Activated T-cell treated with anti-CD3 and anti-CD28 coated beads, Interleukin-2, amount 50 U/mL, for 24 hours (primary cell): ENCODE results near the gene CLDN4.
"Not testable (repeated sequence)": the region's sequence is repeated elsewhere in the genome, so short reads cannot be mapped to it uniquely, and the experiment has no call there.

Source experiments
- DNase-seq: peaks from one replicate; pipeline ENCODE4 v3.0.0-alpha.2; 2020
- H3K27ac Mint-ChIP-seq: 2 replicates; pipeline ENCODE4 v1.8.0; 2020; ENCODE audit warnings: mild to moderate bottlenecking, mixed read lengths
- H3K27me3 Mint-ChIP-seq: 2 replicates; pipeline ENCODE4 v1.8.0; 2020; ENCODE audit warnings: mixed read lengths
- H3K36me3 Mint-ChIP-seq: 2 replicates; pipeline ENCODE4 v1.8.0; 2020; ENCODE audit warnings: low read depth, mixed read lengths
- H3K4me1 Mint-ChIP-seq: 2 replicates; pipeline ENCODE4 v1.8.0; 2020; ENCODE audit warnings: low read depth, mixed read lengths
- H3K4me3 Mint-ChIP-seq: 2 replicates; pipeline ENCODE4 v1.8.0; 2020; ENCODE audit warnings: mild to moderate bottlenecking, moderate library complexity, mixed read lengths
- H3K9me3 Mint-ChIP-seq: 2 replicates; pipeline ENCODE4 v1.8.0; 2020; ENCODE audit warnings: mixed read lengths

CLDN4 gene

DNA sequence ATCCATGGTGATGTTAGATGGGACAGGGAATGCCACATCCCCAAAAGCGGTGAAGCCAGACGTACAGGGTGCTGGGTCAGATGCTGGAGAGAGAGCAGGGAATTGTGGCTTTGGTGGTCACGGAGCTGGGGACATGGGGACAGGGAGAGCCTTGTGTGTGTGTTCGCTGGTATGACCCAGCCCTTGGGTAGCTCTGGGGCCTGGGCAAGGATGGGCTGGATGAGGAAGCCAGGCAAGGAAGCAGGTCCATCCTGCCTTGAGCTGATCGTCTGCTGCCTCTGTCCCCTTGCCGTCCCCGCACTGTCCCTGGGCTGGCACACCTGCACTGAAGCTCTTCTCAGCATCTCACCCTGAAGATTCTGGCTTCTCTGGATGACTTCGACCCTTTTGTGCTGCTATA, 15.4 kb upstream of the CLDN4 start:
- Mint-ChIP-seq H3K4me1 (no peaks in the 10 kb centered on the region), H3K27me3 (peaks cover 21% of the 10 kb centered on the region), H3K27ac (no peak overlapping the region), H3K4me3 (no peak overlapping the region), H3K36me3 (no peaks in the 10 kb centered on the region), H3K9me3 (peaks cover 2% of the 10 kb centered on the region)
- DNase-seq: no peak

DNA sequence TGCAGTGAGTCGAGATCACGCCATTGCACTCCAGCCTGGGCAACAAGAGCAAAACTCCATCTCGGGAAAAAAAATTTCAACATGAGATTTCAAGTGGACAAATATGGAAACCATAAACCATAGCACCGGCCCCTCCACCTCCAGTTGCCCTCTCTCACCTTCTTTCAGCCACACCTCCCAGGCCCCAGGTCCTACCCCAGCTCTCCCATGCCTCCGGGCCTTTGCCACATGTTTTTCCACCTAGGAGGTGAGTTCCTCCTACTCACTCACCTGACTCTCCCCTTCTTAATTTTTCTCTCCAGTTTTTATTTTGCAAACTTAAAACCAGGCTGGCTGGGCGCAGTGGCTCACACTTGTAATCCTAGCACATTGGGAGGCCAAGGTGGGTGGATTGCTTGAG, 13.7 kb upstream of the CLDN4 start:
- no peak for DNase-seq
- Mint-ChIP-seq H3K36me3 (no peaks in the 10 kb centered on the region), H3K4me3 (no peak overlapping the region), H3K9me3 (peaks cover 2% of the 10 kb centered on the region), H3K27ac (no peak overlapping the region), H3K27me3 (peaks cover 20% of the 10 kb centered on the region), H3K4me1 (no peaks in the 10 kb centered on the region)

DNA sequence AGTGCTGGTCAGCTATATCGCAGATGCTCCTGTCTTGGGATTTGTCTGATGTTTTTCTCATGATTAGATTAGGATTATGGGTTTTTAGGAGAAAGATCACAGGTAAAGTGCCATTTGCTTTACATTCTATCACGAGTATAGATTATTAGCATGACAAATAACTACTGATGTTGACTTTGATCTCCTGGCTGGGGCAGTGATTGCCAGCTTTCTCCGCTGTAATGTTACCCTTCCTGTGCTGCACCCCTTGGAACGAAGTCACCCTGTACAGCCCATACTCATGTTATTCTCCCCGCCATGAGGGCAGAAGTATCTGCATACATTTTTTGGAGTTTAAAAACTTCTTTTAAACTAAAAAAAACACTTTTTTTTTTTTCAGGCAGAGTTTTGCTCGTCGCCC, 10.8 kb upstream of the CLDN4 start:
- Mint-ChIP-seq H3K27ac (no peak overlapping the region), H3K4me1 (peaks cover 6% of the 10 kb centered on the region), H3K9me3 (no peaks in the 10 kb centered on the region), H3K36me3 (no peaks in the 10 kb centered on the region), H3K4me3 (no peak overlapping the region), H3K27me3 (peaks cover 10% of the 10 kb centered on the region)
- no peak for DNase-seq

DNA sequence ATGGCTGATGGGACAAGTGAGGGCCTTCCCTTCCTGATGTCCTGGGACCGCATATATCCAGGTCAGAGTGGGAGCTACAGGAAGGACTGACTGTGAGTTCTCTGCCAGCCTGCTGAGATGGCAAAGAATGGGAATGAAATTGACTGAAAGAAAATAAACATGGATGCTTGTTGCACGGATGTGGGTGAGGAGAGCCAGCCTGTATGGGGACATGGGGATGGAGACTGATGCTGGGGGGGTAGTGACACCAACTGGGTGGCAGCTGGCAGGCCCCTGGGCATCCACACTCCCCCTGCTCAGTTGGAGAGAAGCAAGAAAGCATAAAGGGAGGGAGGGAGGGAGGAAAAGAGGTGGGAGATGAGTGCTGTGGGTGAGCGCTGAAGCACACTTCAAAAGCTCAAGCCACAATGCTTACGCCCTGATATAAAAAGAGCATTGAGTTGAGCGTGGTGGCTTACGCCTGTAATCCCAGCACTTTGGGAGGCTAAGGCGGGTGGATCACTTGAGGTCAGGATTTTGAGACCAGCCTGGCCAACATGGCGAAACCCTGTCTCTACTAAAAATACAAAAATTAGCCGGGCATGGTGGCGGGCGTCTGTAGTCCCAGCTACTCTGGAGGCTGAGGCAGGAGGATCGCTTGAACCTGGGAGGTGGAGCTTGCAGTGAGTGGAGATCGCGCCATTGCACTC, 9.1 kb upstream of the CLDN4 start:
- not testable (repeated sequence) for H3K4me1 Mint-ChIP-seq, DNase-seq, H3K36me3 Mint-ChIP-seq, H3K27ac Mint-ChIP-seq, H3K4me3 Mint-ChIP-seq, H3K9me3 Mint-ChIP-seq
- peaks cover 12% of the 10 kb centered on the region for H3K27me3 Mint-ChIP-seq

DNA sequence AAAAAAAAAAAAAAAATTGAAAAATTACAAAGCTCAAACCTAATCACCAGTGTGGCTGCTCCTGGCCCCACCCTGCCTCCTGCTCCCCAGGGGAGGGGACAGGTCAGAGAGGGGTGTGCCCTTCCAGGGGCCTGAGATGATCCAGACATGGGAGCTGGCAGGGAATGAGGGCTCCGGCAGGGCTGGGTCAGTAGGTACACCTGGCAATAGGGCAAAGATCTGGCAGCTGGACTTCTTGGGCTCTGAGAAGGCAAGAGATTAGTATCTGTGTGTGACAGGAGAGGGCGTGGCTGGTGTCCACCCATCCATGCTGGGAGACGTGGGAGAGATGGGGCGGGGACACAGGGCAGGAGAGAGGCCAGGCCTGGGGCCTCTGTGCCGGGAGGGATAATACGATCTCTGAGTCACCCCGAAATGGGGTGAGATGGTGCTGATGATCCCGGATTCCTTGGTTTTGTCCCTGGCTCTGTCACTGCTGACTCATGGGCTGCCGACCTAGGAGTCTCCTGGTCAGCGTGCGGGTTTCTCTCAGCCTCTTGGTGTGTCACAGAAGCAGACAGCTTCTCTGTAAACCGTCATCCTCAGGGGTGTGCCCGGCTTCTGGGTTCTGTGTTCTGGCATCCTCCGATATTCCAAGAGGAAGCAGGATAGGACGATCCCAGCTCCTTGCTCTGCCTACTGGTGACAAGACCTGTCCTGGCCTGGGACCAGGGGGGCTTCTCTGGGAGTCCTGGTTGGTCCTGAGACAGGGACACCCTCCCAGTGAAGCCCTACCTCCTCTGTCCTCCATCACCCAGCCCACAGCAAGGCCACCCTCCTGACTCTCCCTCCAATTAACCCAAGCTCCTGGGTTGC, 8.2 kb upstream of the CLDN4 start:
- peaks cover 20% of the 10 kb centered on the region for H3K27me3 Mint-ChIP-seq
- H3K4me3 Mint-ChIP-seq: no peak overlapping the region
- no peak for DNase-seq
- H3K9me3 Mint-ChIP-seq: no peaks in the 10 kb centered on the region
- H3K27ac Mint-ChIP-seq: no peak overlapping the region
- H3K36me3 Mint-ChIP-seq: no peaks in the 10 kb centered on the region
- H3K4me1 Mint-ChIP-seq: peaks cover 17% of the 10 kb centered on the region

DNA sequence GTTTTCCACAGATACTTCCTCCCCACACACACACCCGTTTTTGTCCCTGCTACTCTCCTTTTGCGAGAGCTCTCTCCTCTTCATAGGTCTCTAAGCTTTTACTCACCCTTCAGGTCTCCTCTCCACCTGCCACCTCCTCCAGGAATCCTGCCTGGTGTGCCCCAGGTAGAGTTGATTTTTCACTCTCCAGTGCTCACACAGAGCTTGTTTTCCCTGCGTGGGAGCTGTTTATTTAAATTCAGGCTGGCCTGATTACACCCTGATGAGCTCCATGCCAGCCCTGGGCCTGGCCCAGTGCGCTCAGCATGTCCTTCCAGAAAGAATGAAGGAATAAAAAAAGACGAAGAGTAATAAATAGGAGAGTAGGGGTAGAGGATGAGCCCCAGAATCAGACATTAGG, 7.5 kb upstream of the CLDN4 start:
- no peak for DNase-seq
- Mint-ChIP-seq H3K4me3 (no peak overlapping the region), H3K27ac (no peak overlapping the region), H3K27me3 (peaks cover 25% of the 10 kb centered on the region), H3K9me3 (no peaks in the 10 kb centered on the region), H3K4me1 (peaks cover 24% of the 10 kb centered on the region), H3K36me3 (no peaks in the 10 kb centered on the region)

DNA sequence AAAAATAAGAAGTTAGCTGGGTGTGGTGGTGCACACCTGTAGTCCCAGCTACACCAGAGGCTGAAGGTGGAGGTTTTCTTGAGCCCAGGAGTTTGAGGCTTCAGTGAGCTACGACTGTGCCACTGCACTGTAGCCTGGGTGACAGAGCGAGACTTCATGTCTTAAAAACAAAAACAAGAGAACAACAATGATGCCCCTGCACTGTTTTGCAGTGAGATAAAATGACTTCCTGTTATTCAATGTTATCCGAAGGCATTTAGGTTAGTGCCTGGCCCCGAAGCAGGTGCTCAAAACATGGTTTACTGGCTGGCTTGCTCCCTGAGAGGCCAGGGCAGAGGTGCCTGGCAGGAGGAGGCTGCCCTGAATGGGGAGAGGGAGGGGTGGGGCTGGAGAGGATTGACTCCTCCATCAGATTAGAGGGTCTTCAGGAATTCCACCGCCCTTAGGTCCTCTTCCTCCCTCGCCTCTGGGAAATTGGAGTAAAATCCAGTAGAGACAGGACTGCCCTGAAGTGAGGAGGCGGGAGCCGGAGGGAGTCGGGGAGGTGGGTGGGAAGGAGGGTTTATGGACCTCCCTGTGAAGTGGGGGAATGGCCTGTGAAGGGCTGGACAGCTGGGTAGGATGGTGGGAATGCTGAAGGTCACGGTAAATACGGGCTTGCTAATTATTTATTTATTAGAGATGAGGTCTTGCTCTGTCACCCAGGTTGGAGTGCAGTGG, 6.8 kb upstream of the CLDN4 start:
- H3K27ac Mint-ChIP-seq: no peak overlapping the region
- H3K27me3 Mint-ChIP-seq: peaks cover 33% of the 10 kb centered on the region
- H3K36me3 Mint-ChIP-seq: no peaks in the 10 kb centered on the region
- H3K9me3 Mint-ChIP-seq: no peaks in the 10 kb centered on the region
- peaks cover 31% of the 10 kb centered on the region for H3K4me1 Mint-ChIP-seq
- no peak overlapping the region for H3K4me3 Mint-ChIP-seq
- no peak for DNase-seq

DNA sequence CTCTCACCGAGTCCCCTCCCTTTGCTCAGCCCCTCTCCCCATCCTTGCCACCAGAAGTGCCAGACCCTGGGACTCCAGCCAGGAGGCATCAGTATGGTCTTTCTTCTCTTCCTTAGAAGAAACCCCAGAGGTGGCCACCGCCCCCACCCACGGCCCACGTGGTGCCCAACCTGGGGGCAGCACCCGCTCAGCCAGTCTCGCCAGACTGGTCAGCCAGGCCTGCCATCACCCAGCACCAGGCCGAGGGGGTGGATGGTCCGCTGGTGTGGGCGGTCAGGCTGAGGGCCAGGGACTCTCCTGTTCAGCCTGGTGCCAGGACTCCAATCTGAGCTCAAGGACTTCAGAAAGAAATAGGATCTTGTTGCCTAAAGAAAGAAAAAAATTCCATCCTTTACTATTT, 5.8 kb upstream of the CLDN4 start:
- H3K27me3 Mint-ChIP-seq: peaks cover 39% of the 10 kb centered on the region
- no peak for DNase-seq
- no peak overlapping the region for H3K4me3 Mint-ChIP-seq
- H3K9me3 Mint-ChIP-seq: no peaks in the 10 kb centered on the region
- H3K27ac Mint-ChIP-seq: no peak overlapping the region
- no peaks in the 10 kb centered on the region for H3K36me3 Mint-ChIP-seq
- H3K4me1 Mint-ChIP-seq: peaks cover 32% of the 10 kb centered on the region

DNA sequence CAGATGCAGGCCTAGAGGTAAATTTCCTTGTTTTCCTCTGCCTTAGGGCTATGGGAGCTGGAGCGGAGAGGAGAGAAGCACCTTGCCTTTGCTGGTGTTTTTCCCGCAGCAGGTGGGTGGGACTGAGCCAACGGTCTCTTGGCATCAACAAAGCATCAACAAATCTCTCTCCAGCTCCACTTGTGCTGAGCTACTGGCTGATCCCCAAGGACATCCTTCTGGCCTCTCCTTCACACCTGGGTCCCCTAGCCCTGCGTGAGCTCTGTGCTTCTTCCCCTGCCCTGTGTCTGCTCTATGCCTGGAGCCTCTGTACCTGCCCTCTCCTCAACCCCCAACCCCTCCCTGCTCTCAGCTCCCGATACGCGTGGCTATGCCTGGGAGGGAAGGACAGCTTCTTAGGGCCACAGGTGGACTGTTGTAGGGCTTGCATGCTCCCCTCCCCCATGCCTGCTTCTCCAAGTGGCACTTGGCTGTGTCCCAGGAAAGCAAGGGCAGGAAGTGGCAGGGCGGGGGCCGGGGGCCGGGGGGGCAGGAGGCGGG, 3.2 kb upstream of the CLDN4 start:
- H3K4me3 Mint-ChIP-seq: no peak overlapping the region
- DNase-seq: no peak
- no peak overlapping the region for H3K27ac Mint-ChIP-seq
- peaks cover 35% of the 10 kb centered on the region for H3K27me3 Mint-ChIP-seq
- peaks cover 32% of the 10 kb centered on the region for H3K4me1 Mint-ChIP-seq
- no peaks in the 10 kb centered on the region for H3K9me3 Mint-ChIP-seq
- no peaks in the 10 kb centered on the region for H3K36me3 Mint-ChIP-seq

DNA sequence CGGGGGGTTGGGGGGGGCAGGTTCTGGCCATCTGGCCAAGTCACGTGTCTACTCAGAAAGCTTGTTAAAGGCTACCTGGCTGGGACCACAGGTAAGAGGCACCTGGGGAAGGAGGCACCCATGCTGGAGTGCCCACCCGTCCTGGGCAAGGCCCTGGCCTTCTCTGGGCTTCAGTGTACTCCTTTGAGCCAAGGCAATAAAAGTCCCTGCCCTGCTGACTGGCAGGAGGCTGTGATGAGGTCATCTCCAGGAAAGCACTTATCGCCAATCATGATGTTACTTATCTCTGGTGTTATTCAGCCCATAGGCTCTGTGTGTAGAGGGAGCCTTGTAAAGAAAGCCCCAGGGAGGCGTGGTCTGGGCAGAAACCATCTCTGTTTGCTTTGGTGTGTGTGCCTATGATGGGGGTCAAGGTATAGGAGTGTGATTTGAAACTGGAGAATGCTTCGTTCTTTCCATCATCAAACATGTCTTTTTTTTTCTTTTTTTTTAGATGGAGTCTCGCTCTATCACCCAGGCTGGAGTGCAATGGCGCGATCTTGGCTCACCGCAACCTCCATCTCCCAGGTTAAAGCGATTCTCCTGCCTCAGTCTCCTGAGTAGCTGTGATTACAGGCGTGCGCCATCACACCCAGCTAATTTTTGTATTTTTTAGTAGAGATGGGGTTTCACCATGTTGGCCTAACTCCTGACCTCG, 2.5 kb upstream of the CLDN4 start:
- H3K27ac Mint-ChIP-seq: no peak overlapping the region
- no peak for DNase-seq
- H3K27me3 Mint-ChIP-seq: peaks cover 35% of the 10 kb centered on the region
- peaks cover 32% of the 10 kb centered on the region for H3K4me1 Mint-ChIP-seq
- H3K9me3 Mint-ChIP-seq: no peaks in the 10 kb centered on the region
- no peaks in the 10 kb centered on the region for H3K36me3 Mint-ChIP-seq
- H3K4me3 Mint-ChIP-seq: no peak overlapping the region

DNA sequence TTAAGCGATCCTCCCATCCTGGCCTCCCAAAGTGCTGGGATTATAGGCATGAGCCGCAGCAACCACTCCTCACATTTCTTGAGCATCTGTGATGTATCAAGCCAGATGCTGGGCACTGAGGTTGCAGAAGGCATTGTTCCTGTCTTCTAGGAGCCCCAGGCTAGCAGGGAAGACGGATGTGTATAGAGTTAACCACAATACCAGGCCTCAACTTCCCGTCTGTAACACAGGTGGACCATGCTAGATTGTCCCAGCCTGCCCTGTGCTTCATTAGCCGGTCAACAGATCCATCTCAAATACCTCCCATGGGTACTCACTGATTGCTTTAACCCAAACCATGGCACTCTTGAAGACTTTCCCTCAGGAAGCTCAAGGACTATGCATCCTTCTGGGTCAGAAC, 1.8 kb upstream of the CLDN4 start:
- peaks cover 35% of the 10 kb centered on the region for H3K27me3 Mint-ChIP-seq
- H3K4me3 Mint-ChIP-seq: no peak overlapping the region
- peaks cover 27% of the 10 kb centered on the region for H3K4me1 Mint-ChIP-seq
- H3K9me3 Mint-ChIP-seq: no peaks in the 10 kb centered on the region
- no peak for DNase-seq
- H3K36me3 Mint-ChIP-seq: no peaks in the 10 kb centered on the region
- no peak overlapping the region for H3K27ac Mint-ChIP-seq

DNA sequence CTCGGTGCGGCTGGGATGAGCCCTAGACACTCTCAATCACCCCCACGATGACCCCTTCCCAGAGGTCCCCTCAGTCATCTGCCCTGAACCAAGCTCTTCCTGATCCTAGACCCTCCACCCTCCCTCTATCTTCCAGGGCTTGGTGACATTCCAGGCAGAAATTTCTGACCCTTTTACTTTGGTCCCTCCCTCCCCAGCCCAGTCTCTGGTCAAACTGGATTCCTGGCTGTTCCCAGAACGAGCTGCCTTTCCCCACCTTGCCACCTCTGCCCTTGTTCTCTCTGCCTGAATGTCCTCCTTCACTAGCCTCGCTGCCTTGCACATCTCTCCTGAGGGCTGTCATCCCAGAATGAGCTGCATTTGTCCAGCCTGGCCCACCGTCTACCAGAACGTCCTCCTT, 1.3 kb upstream of the CLDN4 start:
- Mint-ChIP-seq H3K27ac (no peak overlapping the region), H3K4me1 (peaks cover 26% of the 10 kb centered on the region), H3K27me3 (peaks cover 35% of the 10 kb centered on the region), H3K4me3 (no peak overlapping the region), H3K36me3 (no peaks in the 10 kb centered on the region), H3K9me3 (no peaks in the 10 kb centered on the region)
- no peak for DNase-seq

DNA sequence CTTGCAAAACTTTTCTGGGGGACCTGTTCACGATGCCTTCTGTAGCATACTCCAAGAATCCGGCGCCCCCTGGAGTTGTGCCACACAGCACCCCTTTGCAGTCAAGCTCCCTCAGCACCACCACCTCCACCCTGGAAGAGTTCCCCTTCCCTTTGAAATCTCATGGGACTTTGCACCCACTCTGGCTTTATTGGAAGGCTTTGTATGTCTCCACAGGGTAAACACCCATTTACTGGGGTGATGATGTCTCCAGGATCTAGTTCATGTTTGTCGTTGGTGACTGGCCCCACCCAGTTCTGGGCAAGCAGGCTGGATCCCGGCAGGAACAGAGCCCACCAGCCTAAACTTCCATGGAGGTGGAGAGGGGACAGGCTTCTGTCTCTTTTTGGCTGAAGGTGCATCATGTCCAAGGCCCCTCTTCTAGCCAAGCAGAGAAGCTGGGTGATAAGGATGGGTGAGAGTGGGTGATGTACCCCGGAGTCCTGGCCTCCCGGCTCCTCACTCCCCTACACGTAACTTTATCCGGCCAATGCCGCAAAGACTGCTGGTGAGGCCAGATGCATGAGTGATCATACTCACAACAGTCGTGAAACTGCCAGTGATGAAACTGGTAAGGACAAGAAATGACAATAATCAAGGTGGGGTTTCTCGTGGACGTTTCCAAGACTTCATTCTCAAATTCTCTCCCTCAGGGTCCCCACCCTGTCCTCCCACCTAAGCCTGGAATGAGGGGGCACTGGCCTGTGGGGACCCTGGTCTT, 695 bp upstream of the CLDN4 start:
- no peak for DNase-seq
- no peak overlapping the region for H3K27ac Mint-ChIP-seq
- peaks cover 35% of the 10 kb centered on the region for H3K27me3 Mint-ChIP-seq
- H3K4me3 Mint-ChIP-seq: no peak overlapping the region
- H3K9me3 Mint-ChIP-seq: no peaks in the 10 kb centered on the region
- peaks cover 26% of the 10 kb centered on the region for H3K4me1 Mint-ChIP-seq
- H3K36me3 Mint-ChIP-seq: no peaks in the 10 kb centered on the region

DNA sequence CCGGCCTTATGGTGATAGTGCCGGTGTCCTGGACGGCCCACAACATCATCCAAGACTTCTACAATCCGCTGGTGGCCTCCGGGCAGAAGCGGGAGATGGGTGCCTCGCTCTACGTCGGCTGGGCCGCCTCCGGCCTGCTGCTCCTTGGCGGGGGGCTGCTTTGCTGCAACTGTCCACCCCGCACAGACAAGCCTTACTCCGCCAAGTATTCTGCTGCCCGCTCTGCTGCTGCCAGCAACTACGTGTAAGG, 713 bp downstream of the CLDN4 start:
- no peak overlapping the region for H3K27ac Mint-ChIP-seq
- no peaks in the 10 kb centered on the region for H3K36me3 Mint-ChIP-seq
- no peak for DNase-seq
- peaks cover 29% of the 10 kb centered on the region for H3K27me3 Mint-ChIP-seq
- H3K9me3 Mint-ChIP-seq: no peaks in the 10 kb centered on the region
- H3K4me3 Mint-ChIP-seq: no peak overlapping the region
- H3K4me1 Mint-ChIP-seq: peaks cover 25% of the 10 kb centered on the region
